Naive B cell (primary cell): ENCODE measurements around the gene ALDH5A1. TPM values are rescaled to one million over a fixed set of nuclear protein-coding genes. Genes with fewer than 3 reads are reported as not detected.
A peak's percentile ranks its signal among the peaks of the same experiment; 100 is the strongest.

Experiments
- ATAC-seq, 2 donors: fragments of 150-1000 bp; cut with Tn5 transposase; 2 replicates each; pipeline ENCODE4 v1.10.0; 2021; ENCODE audit warnings: low read depth in 2 of 2, mild to moderate bottlenecking in 2 of 2, moderate library complexity in 2 of 2
- DNase-seq: peaks from one replicate; pipeline ENCODE4 v3.0.0; 2022
- H3K27ac Mint-ChIP-seq, 6 donors: one replicate each; pipeline ENCODE4 v1.8.0; 2020 to 2022; ENCODE audit warnings: mild to moderate bottlenecking in 6 of 6, mixed read lengths in 6 of 6, moderate library complexity in 5 of 6, inconsistent platforms in 2 of 6
- H3K27me3 Mint-ChIP-seq, 3 donors: one replicate each; pipeline ENCODE4 v1.8.0; 2021 to 2022; ENCODE audit warnings: mixed read lengths in 3 of 3, mild to moderate bottlenecking in 1 of 3
- H3K36me3 Mint-ChIP-seq, 2 donors: one replicate each; pipeline ENCODE4 v1.8.0; 2020 to 2022; ENCODE audit warnings: mixed read lengths in 2 of 2, inconsistent platforms in 1 of 2, mild to moderate bottlenecking in 1 of 2
- H3K4me1 Mint-ChIP-seq, 3 donors: one replicate each; pipeline ENCODE4 v1.8.0; 2020 to 2022; ENCODE audit warnings: mixed read lengths in 3 of 3, inconsistent platforms in 1 of 3, mild to moderate bottlenecking in 1 of 3, moderate library complexity in 1 of 3
- H3K4me3 Mint-ChIP-seq, 8 donors: one replicate each; pipeline ENCODE4 v1.8.0; 2020 to 2022; ENCODE audit warnings: mild to moderate bottlenecking in 8 of 8, mixed read lengths in 8 of 8, moderate library complexity in 8 of 8, inconsistent platforms in 2 of 8
- H3K9me3 Mint-ChIP-seq, 7 donors: one replicate each; pipeline ENCODE4 v1.8.0; 2020 to 2022; ENCODE audit warnings: mixed read lengths in 7 of 7, mild to moderate bottlenecking in 5 of 7, inconsistent platforms in 2 of 7, moderate library complexity in 1 of 7
- polyA plus RNA-seq, 6 donors: library from polyadenylated mRNA; unstranded; fragments of 300-500 nt; fragmentation: Illumina TruSeq; gene quantifications; one replicate each; pipeline ENCODE4 v1.2.3, GENCODE V29; 2021; ENCODE audit warnings: low read depth in 6 of 6

The ALDH5A1 gene
- polyA plus RNA-seq, 6 donors from 2014 or later, result 12.1 to 21.8 (median 17.8) TPM

DNA sequence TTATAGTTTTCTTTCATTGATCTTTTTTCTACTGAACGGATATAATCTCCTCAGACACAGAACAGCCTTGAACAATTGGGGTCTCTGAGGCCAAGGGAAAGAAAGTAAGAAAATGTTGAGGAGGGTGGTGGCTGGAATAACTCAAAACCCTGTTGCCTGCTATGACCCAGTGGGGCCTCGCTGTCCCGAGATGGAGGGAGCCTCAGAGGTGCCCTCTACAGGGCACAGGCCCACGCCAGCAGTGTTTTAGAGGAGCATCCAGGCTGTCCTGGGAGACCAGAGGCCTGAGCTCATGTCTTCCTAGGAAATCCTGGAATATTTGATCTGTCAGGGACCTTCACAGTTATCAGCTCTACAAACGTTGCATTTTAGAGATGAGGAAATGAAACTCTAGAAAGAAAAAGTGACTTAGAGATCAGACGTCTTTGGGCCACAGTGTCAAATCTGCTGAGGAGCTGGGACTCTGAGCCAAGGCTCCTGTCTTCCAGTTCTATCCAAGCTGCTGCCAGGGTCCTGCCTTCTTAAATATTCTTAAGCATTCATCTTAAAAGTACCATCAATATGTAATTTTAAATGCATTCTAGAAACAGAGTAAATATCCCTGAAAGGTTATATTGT is 26.3 kb downstream of the ALDH5A1 start:
- peak; percentile 31 for DNase-seq
- Mint-ChIP-seq H3K27me3 (no peaks in the 10 kb centered on the region), H3K4me3 (peak overlapping the region in 3 of 8 donors; percentile 6 to 70 (median 30)), H3K9me3 (no peaks in the 10 kb centered on the region), H3K4me1 (peaks cover 32 to 77% (median 40%) of the 10 kb centered on the region in 3 donors), H3K36me3 (no peaks in the 10 kb centered on the region), H3K27ac (peak overlapping the region; percentile 54 to 94 (median 84))
- peak; percentile 24 to 29 for ATAC-seq

- Mint-ChIP-seq H3K9me3 (no peaks in the 10 kb centered on the region), H3K4me3 (peak overlapping the region in 6 of 8 donors; percentile 17 to 87 (median 72)), H3K36me3 (no peaks in the 10 kb centered on the region), H3K27ac (peak overlapping the region; percentile 59 to 97 (median 88)), H3K4me1 (peaks cover 26 to 81% (median 39%) of the 10 kb centered on the region in 3 donors), H3K27me3 (no peaks in the 10 kb centered on the region)
- ATAC-seq (peak; percentile 73 to 81), DNase-seq (peak; percentile 38)
Observed at GRCh38 chr6:24522228-24523176, 27.7 kb downstream of the ALDH5A1 start.

DNA sequence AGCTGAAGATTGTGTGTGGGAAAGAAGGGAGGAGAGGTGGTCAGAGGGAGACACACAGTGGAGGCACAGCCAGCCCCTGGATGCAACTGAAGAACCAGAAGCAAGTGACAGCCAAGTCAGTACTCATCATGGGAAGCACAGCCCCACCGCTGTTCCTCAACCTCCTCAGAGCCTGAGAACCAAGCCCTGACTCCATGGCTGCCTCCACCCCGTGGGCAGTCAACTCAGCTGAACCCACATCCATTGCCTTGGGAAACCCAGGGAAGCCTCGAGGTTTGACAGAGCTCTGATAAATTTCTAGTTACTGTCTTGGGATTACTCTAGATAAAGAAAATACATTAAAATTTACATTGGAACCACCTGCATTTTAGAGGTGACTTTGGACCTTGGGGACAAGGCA is 29.6 kb downstream of the ALDH5A1 start:
- DNase-seq (no peak), ATAC-seq (no peak)
- no peaks in the 10 kb centered on the region for H3K9me3 Mint-ChIP-seq
- no peak overlapping the region for H3K4me3 Mint-ChIP-seq
- H3K27me3 Mint-ChIP-seq, result no peaks in the 10 kb centered on the region
- peak overlapping the region in 2 of 6 donors; percentile 47 to 57 for H3K27ac Mint-ChIP-seq
- H3K4me1 Mint-ChIP-seq, result peaks cover 17 to 69% (median 31%) of the 10 kb centered on the region in 3 donors
- peaks cover 0 to 4% of the 10 kb centered on the region in 2 donors for H3K36me3 Mint-ChIP-seq

DNA sequence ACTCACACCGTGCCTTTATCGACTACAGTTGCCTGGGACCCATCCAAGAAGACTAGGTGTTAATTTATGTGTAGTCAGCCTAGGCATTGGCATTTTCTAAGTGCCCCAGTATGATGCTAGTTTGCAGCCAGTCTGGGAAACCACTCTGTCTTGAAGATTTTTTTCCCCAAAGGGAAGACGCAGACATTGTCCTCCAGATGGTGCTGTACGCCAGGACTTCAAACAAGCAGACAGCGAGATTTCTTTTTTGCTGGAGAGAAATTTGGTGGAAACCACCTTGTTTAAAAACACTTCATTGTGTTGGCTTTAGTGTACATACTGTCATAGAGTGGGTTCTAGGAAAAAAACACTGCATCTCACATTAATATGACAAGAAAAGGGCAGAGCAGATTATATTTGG is 30.0 kb downstream of the ALDH5A1 start:
- no peak overlapping the region for H3K4me3 Mint-ChIP-seq
- no peak for ATAC-seq
- no peaks in the 10 kb centered on the region for H3K27me3 Mint-ChIP-seq
- peak; percentile 8 for DNase-seq
- H3K9me3 Mint-ChIP-seq, result no peaks in the 10 kb centered on the region
- H3K36me3 Mint-ChIP-seq, result peaks cover 3 to 5% of the 10 kb centered on the region in 2 donors
- no peak overlapping the region for H3K27ac Mint-ChIP-seq
- peaks cover 18 to 69% (median 31%) of the 10 kb centered on the region in 3 donors for H3K4me1 Mint-ChIP-seq

GRCh38 chr6:24529985-24530384 is 35.2 kb downstream of the ALDH5A1 start:
- peaks cover 30 to 40% of the 10 kb centered on the region in 2 donors for H3K36me3 Mint-ChIP-seq
- DNase-seq (no peak), ATAC-seq (no peak)
- H3K27me3 Mint-ChIP-seq, result no peaks in the 10 kb centered on the region
- peaks cover 10 to 26% (median 12%) of the 10 kb centered on the region in 3 donors for H3K4me1 Mint-ChIP-seq
- H3K9me3 Mint-ChIP-seq, result no peaks in the 10 kb centered on the region
- H3K4me3 Mint-ChIP-seq, result no peak overlapping the region
- no peak overlapping the region for H3K27ac Mint-ChIP-seq

DNA sequence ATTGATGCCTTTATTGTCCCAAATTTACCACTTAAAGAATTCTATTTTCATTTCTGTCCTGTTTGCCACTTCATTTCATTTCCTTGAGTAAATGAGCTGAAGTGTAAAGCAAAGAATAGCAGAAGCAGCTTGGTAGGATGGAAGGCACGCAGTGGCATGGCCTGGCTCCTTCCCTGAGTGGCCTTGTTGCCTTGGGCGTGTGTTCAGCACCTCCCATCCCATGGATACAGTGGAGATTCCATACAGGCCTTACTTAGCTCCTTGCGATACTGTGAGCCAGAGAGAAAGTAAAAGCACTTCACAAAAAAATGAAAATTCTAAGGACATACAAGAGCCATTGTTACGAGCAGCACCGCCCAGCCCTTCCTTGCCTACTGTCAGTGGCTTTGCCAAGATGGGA is 39.6 kb downstream of the ALDH5A1 start:
- DNase-seq (no peak), ATAC-seq (no peak)
- Mint-ChIP-seq H3K4me3 (no peak overlapping the region), H3K27ac (peak overlapping the region in 1 of 6 donors; percentile 66), H3K27me3 (no peaks in the 10 kb centered on the region), H3K4me1 (peaks cover 0 to 10% (median 0%) of the 10 kb centered on the region in 3 donors), H3K36me3 (peaks cover 33 to 44% of the 10 kb centered on the region in 2 donors), H3K9me3 (no peaks in the 10 kb centered on the region)

DNA sequence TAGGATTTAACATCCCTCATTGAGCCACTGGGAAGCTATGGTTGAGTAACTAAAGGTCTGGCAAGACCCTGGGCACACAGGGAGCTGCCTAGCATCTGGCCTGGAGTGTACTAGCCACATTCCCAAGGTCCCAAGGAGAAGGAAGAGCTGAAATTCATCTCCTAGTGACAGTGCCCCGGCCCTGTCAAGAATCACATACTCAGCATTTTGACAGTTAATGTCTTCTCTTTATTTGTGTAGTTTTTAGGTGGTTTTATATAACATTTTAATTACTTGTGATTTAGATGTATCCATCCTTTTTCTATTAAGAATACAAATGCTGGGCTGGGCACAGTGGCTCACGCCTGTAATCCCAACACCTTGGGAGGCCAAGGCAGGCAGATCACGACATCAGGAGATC is 40.4 kb downstream of the ALDH5A1 start:
- Mint-ChIP-seq H3K36me3 (peaks cover 26 to 42% of the 10 kb centered on the region in 2 donors), H3K9me3 (no peaks in the 10 kb centered on the region), H3K27me3 (no peaks in the 10 kb centered on the region), H3K27ac (peak overlapping the region in 1 of 6 donors; percentile 15), H3K4me3 (no peak overlapping the region), H3K4me1 (peaks cover 0 to 5% (median 0%) of the 10 kb centered on the region in 3 donors)
- no peak for DNase-seq
- ATAC-seq, result no peak

- ATAC-seq, result no peak
- Mint-ChIP-seq H3K4me3 (no peak overlapping the region), H3K27me3 (no peaks in the 10 kb centered on the region)
Observed at GRCh38 chr6:24536466-24536865, 41.7 kb downstream of the ALDH5A1 start.

DNA sequence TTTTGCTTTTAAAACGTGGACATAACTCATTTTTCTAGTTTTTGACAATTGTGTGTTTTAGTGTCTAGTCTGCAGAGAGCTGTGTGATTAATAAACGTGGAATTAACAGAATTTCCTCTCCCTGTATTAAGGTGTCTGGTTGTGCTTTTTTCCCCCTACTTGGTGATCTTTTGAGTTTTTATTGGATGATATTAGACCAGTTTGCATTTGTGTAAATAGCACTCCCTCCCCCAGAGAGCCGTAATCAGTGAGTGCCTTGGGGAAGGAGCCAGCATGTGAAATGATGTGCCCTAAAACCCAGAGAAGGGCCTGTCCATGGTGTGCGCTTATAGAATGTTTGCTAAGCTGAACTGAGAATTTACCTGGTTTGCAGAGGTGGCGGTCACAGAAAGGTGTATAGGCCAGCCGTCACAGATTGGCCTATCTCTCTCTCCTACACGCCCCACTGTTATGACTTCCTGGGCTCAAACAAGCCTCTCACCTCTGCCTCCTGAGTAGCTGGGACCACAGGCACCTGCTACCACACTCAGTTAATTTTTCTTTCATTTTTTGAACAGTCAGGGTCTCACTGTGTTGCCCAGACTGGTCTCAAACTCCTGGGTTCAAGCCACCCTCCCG is 42.4 kb downstream of the ALDH5A1 start:
- Mint-ChIP-seq H3K4me1 (peaks cover 0 to 5% (median 0%) of the 10 kb centered on the region in 3 donors), H3K27ac (peak overlapping the region in 3 of 6 donors; percentile 34 to 79 (median 66)), H3K9me3 (no peaks in the 10 kb centered on the region), H3K27me3 (no peaks in the 10 kb centered on the region), H3K36me3 (peaks cover 18 to 29% of the 10 kb centered on the region in 2 donors), H3K4me3 (no peak overlapping the region)
- ATAC-seq, result no peak
- no peak for DNase-seq

More at GRCh38 chr6:24536466-24536865, 41.7 kb downstream of the ALDH5A1 start:
- Mint-ChIP-seq H3K4me1 (peaks cover 0 to 5% (median 0%) of the 10 kb centered on the region in 3 donors), H3K9me3 (no peaks in the 10 kb centered on the region), H3K27ac (peak overlapping the region in 1 of 6 donors; percentile 40), H3K36me3 (peaks cover 22 to 34% of the 10 kb centered on the region in 2 donors)
- no peak for DNase-seq

GRCh38 chr6:24537771-24538385 is 43.1 kb downstream of the ALDH5A1 start:
- no peaks in the 10 kb centered on the region for H3K9me3 Mint-ChIP-seq
- no peak overlapping the region for H3K27ac Mint-ChIP-seq
- no peak overlapping the region for H3K4me3 Mint-ChIP-seq
- ATAC-seq (no peak), DNase-seq (no peak)
- no peaks in the 10 kb centered on the region for H3K27me3 Mint-ChIP-seq
- H3K4me1 Mint-ChIP-seq, result peaks cover 0 to 2% (median 0%) of the 10 kb centered on the region in 3 donors
- H3K36me3 Mint-ChIP-seq, result peaks cover 11 to 26% of the 10 kb centered on the region in 2 donors

DNA sequence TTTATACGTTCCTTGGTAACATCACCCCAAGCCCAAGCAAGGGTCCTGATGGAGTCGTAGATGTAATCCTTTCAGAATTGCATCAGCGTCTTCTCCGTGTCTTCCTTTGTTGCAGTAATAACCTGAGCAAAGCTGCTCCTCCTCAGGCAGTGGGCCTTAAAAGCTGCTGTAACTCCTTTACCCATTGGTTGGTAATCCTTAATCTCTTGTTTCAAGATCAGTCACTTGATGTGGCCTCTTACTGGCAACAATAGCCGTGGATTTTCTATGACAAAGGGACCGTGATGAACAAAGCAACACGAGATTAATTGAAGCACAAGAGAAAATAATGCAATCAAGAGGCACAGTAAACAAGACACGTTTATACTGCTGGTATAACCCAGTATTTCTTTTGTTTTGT is 44.6 kb downstream of the ALDH5A1 start:
- DNase-seq, result no peak
- Mint-ChIP-seq H3K4me1 (no peaks in the 10 kb centered on the region), H3K9me3 (no peaks in the 10 kb centered on the region), H3K27me3 (no peaks in the 10 kb centered on the region), H3K4me3 (no peak overlapping the region), H3K27ac (no peak overlapping the region), H3K36me3 (peaks cover 5 to 16% of the 10 kb centered on the region in 2 donors)
- no peak for ATAC-seq

- H3K27me3 Mint-ChIP-seq, result no peaks in the 10 kb centered on the region
- ATAC-seq (no peak), DNase-seq (no peak)
- peaks cover under 1 to 9% of the 10 kb centered on the region in 2 donors for H3K36me3 Mint-ChIP-seq
- H3K4me3 Mint-ChIP-seq, result no peak overlapping the region
- no peak overlapping the region for H3K27ac Mint-ChIP-seq
- H3K9me3 Mint-ChIP-seq, result no peaks in the 10 kb centered on the region
- no peaks in the 10 kb centered on the region for H3K4me1 Mint-ChIP-seq
Observed at GRCh38 chr6:24540197-24540596, 45.4 kb downstream of the ALDH5A1 start.

DNA sequence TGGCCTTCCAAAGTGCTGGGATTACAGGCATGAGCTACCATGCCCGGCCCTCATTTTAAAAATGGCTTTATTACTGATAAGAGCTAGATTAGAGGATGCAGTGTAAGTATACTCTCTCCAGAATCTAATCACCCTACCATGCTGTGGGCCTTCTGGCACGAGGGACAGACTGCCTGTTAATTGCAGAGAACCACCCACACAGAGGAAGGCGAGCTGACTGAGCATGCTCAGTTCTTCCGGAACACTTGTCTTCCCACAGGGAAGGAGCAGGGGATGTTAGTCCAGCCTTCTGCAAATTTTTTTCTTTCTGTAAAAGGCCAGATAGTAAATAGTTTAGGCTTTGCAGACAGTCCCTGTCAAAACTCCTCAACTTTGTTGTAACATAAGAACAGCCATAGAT is 48.9 kb downstream of the ALDH5A1 start:
- Mint-ChIP-seq H3K4me3 (no peak overlapping the region), H3K27ac (no peak overlapping the region), H3K27me3 (peaks cover 0 to 13% (median 5%) of the 10 kb centered on the region in 3 donors), H3K4me1 (peaks cover 0 to 6% (median 0%) of the 10 kb centered on the region in 3 donors), H3K36me3 (peaks cover 0 to 7% of the 10 kb centered on the region in 2 donors), H3K9me3 (no peaks in the 10 kb centered on the region)
- DNase-seq, result no peak
- ATAC-seq, result no peak
